ENCODE results near the gene FOXP1. TPM values are rescaled to one million over a fixed set of nuclear protein-coding genes. Genes with fewer than 3 reads are reported as not detected.

Gene FOXP1
- total and polyA plus RNA-seq, 2 of the 13 experiments (the other 11 are each of a cell fraction or from before 2014, with no cell fraction given): 40.4 to 59.0 TPM

- H4K20me1 ChIP-seq (ENCODE audit: insufficient read depth, low read length): no peaks in the 10 kb centered on the region
- in situ Hi-C loops (cut with HindIII; ENCODE audit: extremely low pct_ligation_motif_present, low pct_unique_long_range_greater_than_20kb): no loop called here
- no peaks in the 10 kb centered on the region for H3K27me3 ChIP-seq (ENCODE audit: control insufficient read depth in 1 of 2, insufficient read depth in 2 of 2, low read length in 2 of 2)
- FAIRE-seq (no peak), ATAC-seq (no peak), DNase-seq (ENCODE audit: low spot score) (no peak)
- BruUV-seq (replicated peaks): no TSS peak
- H3K9ac ChIP-seq (ENCODE audit: insufficient read depth, low read depth, low read length): no peak overlapping the region
- H3K36me3 ChIP-seq (replicated peaks in 1 of 2; ENCODE audit: control insufficient read depth in 1 of 2, insufficient read depth in 2 of 2, low read length in 2 of 2): peaks cover 28 to 43% of the 10 kb centered on the region in 2 experiments
- no peak overlapping the region for H2AFZ ChIP-seq (ENCODE audit: low read length)
- ChIA-PET CTCF (ENCODE audit: low intra/inter-chr PET ratio, low total read pairs) (no interaction called here), POLR2A (no interaction called here)
- TF ChIP-seq ZBTB1 (CRISPR knock-in tag; IDR thresholded peaks at IDR 0.05; ENCODE audit: borderline replicate concordance) (no peak), ARID3A (IDR thresholded peaks at IDR 0.05; ENCODE audit: low read depth, low read length) (no peak), ZNF703 (CRISPR knock-in tag; IDR thresholded peaks at IDR 0.05; ENCODE audit: borderline replicate concordance) (no peak), MTA3 (CRISPR knock-in tag; IDR thresholded peaks at IDR 0.05) (no peak), KDM2A (CRISPR knock-in tag; IDR thresholded peaks at IDR 0.05; ENCODE audit: borderline replicate concordance, low read depth) (no peak), FLYWCH1 (CRISPR knock-in tag; IDR thresholded peaks at IDR 0.05) (no peak), KMT2A (CRISPR knock-in tag; IDR thresholded peaks at IDR 0.05) (no peak), ETV5 (CRISPR knock-in tag; IDR thresholded peaks at IDR 0.05; ENCODE audit: borderline replicate concordance) (no peak), NFYC (CRISPR knock-in tag; IDR thresholded peaks at IDR 0.05) (no peak), ZBTB44 (CRISPR knock-in tag; IDR thresholded peaks at IDR 0.05) (no peak), ZNF720 (CRISPR knock-in tag; IDR thresholded peaks at IDR 0.05) (no peak), ZNF512B (CRISPR knock-in tag; IDR thresholded peaks at IDR 0.05; ENCODE audit: borderline replicate concordance) (no peak), ZNF274 (CRISPR knock-in tag; IDR thresholded peaks at IDR 0.05) (no peak), ZNF281 (CRISPR knock-in tag; IDR thresholded peaks at IDR 0.05; ENCODE audit: borderline replicate concordance) (no peak), ZFY (CRISPR knock-in tag; IDR thresholded peaks at IDR 0.05) (no peak)
- no peaks in the 10 kb centered on the region for H3K79me2 ChIP-seq (ENCODE audit: insufficient read depth, low read length)
- intact Hi-C loops (cut with micrococcal nuclease; ENCODE audit: unreplicated experiment): no loop called here
- H3K4me2 ChIP-seq (ENCODE audit: low read depth, low read length): no peak overlapping the region
- no peaks in the 10 kb centered on the region for H3K9me3 ChIP-seq (ENCODE audit: low read length)
- 94% methylated on average over 4 of the region's 4 CpGs for WGBS (ENCODE audit: low lambda C conversion rate)
- no peak overlapping the region for H3K4me3 ChIP-seq (replicated peaks in 1 of 3; ENCODE audit: insufficient read depth in 1 of 3, low read depth in 2 of 3, low read length in 3 of 3)
- H3K4me1 ChIP-seq (ENCODE audit: insufficient read depth, low read length): peaks cover 9% of the 10 kb centered on the region; the same call in 1 of the 2 replicates
- no peak overlapping the region for H3K27ac ChIP-seq (ENCODE audit: extremely low read length, insufficient read depth, low read length)
Measured at GRCh38 chr3:70985572-70985971, 598.0 kb downstream of the FOXP1 start.
